Peyer's patch (tissue), 4 donors: Measurements from ENCODE around the gene PDZD2.

Experiments used
- CTCF ChIP-seq, 6 experiments: fragments of 450-650 bp in 4 of 6; fragments of 200-600 bp in 2 of 6; sonication (generic) in 1 of 6; IDR thresholded peaks; one replicate each; pipeline ENCODE4 v1.5.1; 2017 to 2019; ENCODE audit warnings: antibody characterized with exemption in 6 of 6, mild to moderate bottlenecking in 3 of 6, moderate library complexity in 1 of 6
- POLR2A ChIP-seq, 2 donors: fragments of 450-650 bp; IDR thresholded peaks; one replicate each; pipeline ENCODE4 v1.5.1; 2017; ENCODE audit warnings: antibody characterized with exemption in 2 of 2, mild to moderate bottlenecking in 2 of 2, moderate library complexity in 2 of 2

DNA sequence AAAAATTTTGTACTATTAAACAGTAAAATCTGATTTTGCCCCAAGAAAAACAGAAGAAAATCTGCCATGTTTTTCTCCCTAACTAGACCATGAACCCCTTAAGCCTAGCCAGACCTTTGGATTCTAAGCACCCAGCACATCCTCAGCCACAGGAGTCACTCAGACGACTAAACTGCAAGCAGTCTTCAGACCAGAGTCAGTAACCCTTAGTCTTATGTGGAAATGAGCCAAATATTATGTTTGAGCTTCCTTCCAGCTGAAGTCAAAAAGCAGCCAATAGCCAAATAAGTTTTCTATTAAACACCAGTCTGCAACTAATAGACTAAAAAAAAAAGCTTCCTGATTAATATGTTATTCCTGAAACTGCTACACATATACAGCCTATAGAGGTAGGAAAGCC is 487.8 kb downstream of the PDZD2 start:
- TF ChIP-seq POLR2A (IDR thresholded peaks at IDR 0.05) (no peak), CTCF (IDR thresholded peaks at IDR 0.05) (no peak)
